DOHH2 (cell line): ENCODE results near the gene MAP3K5.

Experiments
- H3F3A ChIP-seq: fragments of 200-600 bp; sonication (generic), shearing (Covaris generic); 2 replicates; pipeline ENCODE4 v1.6.0; 2016; ENCODE audit warnings: antibody characterized with exemption, mild to moderate bottlenecking; ENCODE audit not compliant: control insufficient read depth, insufficient read depth
- H3K27ac ChIP-seq: fragments of 200-600 bp; sonication (generic); 2 replicates; pipeline ENCODE4 v1.5.1; 2014; ENCODE audit warnings: low read depth, mild to moderate bottlenecking, low read length, moderate library complexity
- H3K27me3 ChIP-seq: fragments of 200-600 bp; sonication (generic); 2 replicates; pipeline ENCODE4 v1.6.1; 2014; ENCODE audit warnings: mild to moderate bottlenecking, low read length, mixed read lengths; ENCODE audit not compliant: control insufficient read depth
- H3K36me3 ChIP-seq: fragments of 200-600 bp; sonication (generic); 2 replicates; pipeline ENCODE4 v1.6.1; 2014; ENCODE audit warnings: mild to moderate bottlenecking, low read length, moderate library complexity, mixed read lengths; ENCODE audit not compliant: control insufficient read depth
- H3K4me1 ChIP-seq: fragments of 200-600 bp; sonication (generic); 2 replicates; pipeline ENCODE4 v1.6.1; 2014; ENCODE audit warnings: mild to moderate bottlenecking, low read length, mixed read lengths; ENCODE audit not compliant: control insufficient read depth
- H3K4me2 ChIP-seq: fragments of 200-600 bp; sonication (generic); 2 replicates; pipeline ENCODE4 v1.6.0; 2014; ENCODE audit warnings: mild to moderate bottlenecking, low read length, moderate library complexity
- H3K4me3 ChIP-seq: fragments of 200-600 bp; sonication (generic); 2 replicates; pipeline ENCODE4 v1.5.1; 2014; ENCODE audit warnings: mild to moderate bottlenecking, low read length, mixed read lengths
- H3K79me2 ChIP-seq: fragments of 200-600 bp; sonication (generic); 2 replicates; pipeline ENCODE4 v1.6.1; 2014; ENCODE audit warnings: mild to moderate bottlenecking, low read length, mixed read lengths; ENCODE audit not compliant: control insufficient read depth
- H3K9me2 ChIP-seq: fragments of 200-600 bp; sonication (generic); replicated peaks from 2 replicates; pipeline ENCODE4 v1.6.1; 2014; ENCODE audit warnings: mild to moderate bottlenecking, low read length, mixed read lengths; ENCODE audit not compliant: control insufficient read depth
- H3K9me3 ChIP-seq: fragments of 200-600 bp; sonication (generic); 2 replicates; pipeline ENCODE4 v1.6.1; 2014; ENCODE audit warnings: antibody characterized with exemption, low read length, mixed read lengths; ENCODE audit not compliant: control insufficient read depth, insufficient read depth
- H4K20me1 ChIP-seq: fragments of 200-600 bp; sonication (generic); 2 replicates; pipeline ENCODE4 v1.6.0; 2014; ENCODE audit warnings: low read depth, mild to moderate bottlenecking, antibody characterized with exemption, low read length, moderate library complexity; ENCODE audit not compliant: control insufficient read depth, insufficient read depth
- CTCF ChIP-seq: fragments of 200-600 bp; sonication (generic); IDR thresholded peaks from one replicate; pipeline ENCODE4 v1.5.1; 2014; ENCODE audit warnings: antibody characterized with exemption, mild to moderate bottlenecking, low read depth, low read length; ENCODE audit not compliant: poor library complexity, severe bottlenecking
- EZH2phosphoT487 ChIP-seq: fragments of 200-600 bp; sonication (generic); IDR thresholded peaks from 2 replicates; pipeline ENCODE4 v1.6.1; 2017; ENCODE audit warnings: borderline replicate concordance, mild to moderate bottlenecking, antibody characterized with exemption, low read length, moderate library complexity, mixed read lengths

Gene MAP3K5

DNA sequence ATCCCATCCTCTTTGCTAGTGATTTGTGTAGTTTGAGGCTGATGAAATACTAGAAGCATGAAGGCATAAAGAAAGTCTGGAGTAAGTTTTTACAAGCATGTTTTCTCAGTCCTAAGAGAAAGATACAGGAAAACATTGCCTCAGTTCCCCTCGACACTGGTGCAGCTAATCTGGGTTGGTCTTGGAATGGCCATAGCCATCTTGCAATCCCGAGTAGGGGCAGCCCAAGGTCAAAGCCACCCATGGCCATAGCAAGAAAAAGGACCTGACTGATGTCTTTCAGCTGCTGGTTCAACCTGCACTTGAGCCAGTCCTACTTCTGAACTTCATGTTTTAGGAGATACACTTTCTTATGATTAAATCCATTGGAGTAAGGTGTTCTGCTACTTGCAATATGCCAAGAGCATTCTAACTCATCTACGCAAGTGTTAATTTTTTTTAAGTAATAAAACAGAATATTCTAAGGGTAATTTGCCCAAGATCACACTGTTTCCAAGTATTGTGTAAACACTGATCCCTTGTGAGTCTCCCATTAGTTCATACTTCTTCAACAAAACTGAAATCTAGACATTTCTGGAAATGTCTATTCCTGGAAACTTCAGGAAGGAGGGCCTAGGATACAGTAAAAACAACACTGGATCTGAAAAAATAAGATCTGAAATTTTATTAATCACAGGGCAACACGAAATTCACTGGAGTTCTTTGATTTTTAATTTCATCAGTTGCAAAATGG, 108.9 kb downstream of the MAP3K5 start:
- H3K9me2 ChIP-seq = no peaks in the 10 kb centered on the region
- no peaks in the 10 kb centered on the region for H3K4me1 ChIP-seq
- no peak overlapping the region for H3K4me3 ChIP-seq
- H3K27ac ChIP-seq = no peak overlapping the region
- H4K20me1 ChIP-seq = no peaks in the 10 kb centered on the region
- H3K36me3 ChIP-seq = no peaks in the 10 kb centered on the region
- no peaks in the 10 kb centered on the region for H3F3A ChIP-seq
- no peak overlapping the region for H3K4me2 ChIP-seq
- no peaks in the 10 kb centered on the region for H3K79me2 ChIP-seq
- H3K27me3 ChIP-seq = no peaks in the 10 kb centered on the region
- no peaks in the 10 kb centered on the region for H3K9me3 ChIP-seq
- TF ChIP-seq CTCF (no peak), EZH2phosphoT487 (no peak)

DNA sequence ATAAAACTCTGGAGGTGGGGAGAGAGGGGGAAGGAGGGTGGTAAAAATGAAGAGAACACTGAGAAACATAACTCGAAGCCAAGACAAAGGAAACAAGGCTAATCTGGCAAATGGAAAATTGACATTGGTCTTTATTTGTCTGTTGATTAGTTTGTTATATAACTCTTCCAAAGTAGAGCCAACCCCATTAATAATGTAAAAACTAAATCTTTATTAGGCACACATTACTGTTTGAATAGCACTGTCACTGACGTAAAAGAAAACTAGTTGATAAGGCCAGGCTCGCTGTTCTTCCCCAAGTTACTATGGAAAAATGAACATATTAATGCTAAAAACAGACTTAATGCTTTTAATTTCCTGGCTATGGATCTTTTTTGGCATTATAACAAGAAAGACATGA, 110.0 kb downstream of the MAP3K5 start:
- no peaks in the 10 kb centered on the region for H3K79me2 ChIP-seq

GRCh38 chr6:136677822-136678221, 114.5 kb downstream of the MAP3K5 start:
- Histone ChIP-seq H3K4me1 (no peaks in the 10 kb centered on the region), H4K20me1 (no peaks in the 10 kb centered on the region), H3K27me3 (no peaks in the 10 kb centered on the region), H3K79me2 (no peaks in the 10 kb centered on the region), H3K27ac (no peak overlapping the region), H3K4me3 (no peak overlapping the region), H3K9me2 (no peaks in the 10 kb centered on the region), H3K4me2 (no peak overlapping the region), H3K36me3 (no peaks in the 10 kb centered on the region), H3F3A (no peaks in the 10 kb centered on the region), H3K9me3 (no peaks in the 10 kb centered on the region)
- TF ChIP-seq EZH2phosphoT487 (no peak), CTCF (no peak)

More for the DNA sequence above, 110.0 kb downstream of the MAP3K5 start:
- no peaks in the 10 kb centered on the region for H3K9me2 ChIP-seq
- no peaks in the 10 kb centered on the region for H3K36me3 ChIP-seq
- no peak overlapping the region for H3K27ac ChIP-seq
- no peak overlapping the region for H3K4me2 ChIP-seq
- no peak overlapping the region for H3K4me3 ChIP-seq
- no peaks in the 10 kb centered on the region for H3K9me3 ChIP-seq
- H3K27me3 ChIP-seq = no peaks in the 10 kb centered on the region
- H3F3A ChIP-seq = no peaks in the 10 kb centered on the region
- H4K20me1 ChIP-seq = no peaks in the 10 kb centered on the region
- TF ChIP-seq EZH2phosphoT487 (no peak), CTCF (no peak)
- H3K4me1 ChIP-seq = no peaks in the 10 kb centered on the region
